Caco-2 (cell line): ENCODE data around the gene C1orf94. TPM values are rescaled to one million over a fixed set of nuclear protein-coding genes. Genes with fewer than 3 reads are reported as not detected.

Experiments
- BruUV-seq: library from RNA; stranded (reverse); fragments of 400-500 nt; replicated peaks from 2 replicates; lab custom pipeline; 2021; lab: Mats Ljungman, UMichigan
- CTCF ChIA-PET: fragments of 300-600 bp; sonication (Branson Sonifier 250); formaldehyde crosslinking; loops from one replicate; lab custom pipeline; 2022; ENCODE audit warnings: antibody characterized with exemption; lab: Charles Lee
- POLR2A ChIA-PET: fragments of 300-600 bp; sonication (Branson Sonifier 250); formaldehyde crosslinking; loops from one replicate; lab custom pipeline; 2022; ENCODE audit warnings: antibody characterized with exemption; lab: Charles Lee
- DNase-seq, 2 experiments: peaks; one replicate each; pipeline versions ENCODE4 v3.0.0 to v3.0.0-alpha.2; 2020 to 2022
- H3K27me3 ChIP-seq: replicated peaks from 2 replicates; pipeline ENCODE4 v1.6.0; 2011; ENCODE audit warnings: low read length; ENCODE audit not compliant: control insufficient read depth, insufficient read depth
- H3K36me3 ChIP-seq: 2 replicates; pipeline ENCODE4 v1.5.1; 2011; ENCODE audit warnings: low read length; ENCODE audit not compliant: control insufficient read depth, insufficient read depth
- H3K4me1 ChIP-seq: fragments of 250-450 bp; sonication (Bioruptor Pico); 2 replicates; pipeline ENCODE4 v1.5.1; 2020; ENCODE audit warnings: mild to moderate bottlenecking
- H3K4me3 ChIP-seq: 2 replicates; pipeline ENCODE4 v1.5.1; 2011; ENCODE audit warnings: low read depth, mild to moderate bottlenecking, control low read depth, low read length
- H3K9me3 ChIP-seq: fragments of 250-450 bp; sonication (Bioruptor Pico); 2 replicates; pipeline ENCODE4 v1.5.1; 2020; ENCODE audit warnings: mild to moderate bottlenecking, moderate library complexity
- H3K27ac Mint-ChIP-seq: one replicate; pipeline ENCODE4 v1.8.0; 2022; ENCODE audit warnings: mixed read lengths; ENCODE audit not compliant: unreplicated experiment
- H3K27me3 Mint-ChIP-seq: one replicate; pipeline ENCODE4 v1.8.0; 2022; ENCODE audit warnings: mixed read lengths; ENCODE audit not compliant: insufficient read depth, unreplicated experiment
- H3K36me3 Mint-ChIP-seq: one replicate; pipeline ENCODE4 v1.8.0; 2022; ENCODE audit warnings: mild to moderate bottlenecking, mixed read lengths; ENCODE audit not compliant: insufficient read depth, unreplicated experiment
- H3K4me1 Mint-ChIP-seq: one replicate; pipeline ENCODE4 v1.8.0; 2022; ENCODE audit warnings: low read depth, mixed read lengths; ENCODE audit not compliant: unreplicated experiment
- H3K4me3 Mint-ChIP-seq: one replicate; pipeline ENCODE4 v1.8.0; 2022; ENCODE audit warnings: mild to moderate bottlenecking, moderate library complexity, mixed read lengths; ENCODE audit not compliant: unreplicated experiment
- H3K9me3 Mint-ChIP-seq: one replicate; pipeline ENCODE4 v1.8.0; 2022; ENCODE audit warnings: mixed read lengths; ENCODE audit not compliant: unreplicated experiment
- intact Hi-C: fragments of 100-400 bp; cut with micrococcal nuclease; formaldehyde crosslinking; loops from one replicate; pipeline ENCODE4 v1.10.0; 2022; ENCODE audit not compliant: unreplicated experiment
- total RNA-seq: library from RNA; stranded (reverse); gene quantifications from 2 replicates; pipeline ENCODE4 v1.2.3, GENCODE V29; 2022
- TF ChIP-seq, protein P1 (sequence below), 2 experiments: fragments of 200-600 bp in 1 of 2; IDR thresholded peaks; 1 replicate in 1 of 2; 2 replicates in 1 of 2; pipeline versions ENCODE4 v1.5.1 to v1.8.0; 2011 to 2022; ENCODE audit warnings: antibody characterized with exemption in 1 of 2, control low read depth in 1 of 2, inconsistent platforms in 1 of 2, low read depth in 1 of 2, low read length in 1 of 2, mild to moderate bottlenecking in 1 of 2, moderate library complexity in 1 of 2; ENCODE audit not compliant: insufficient read depth in 1 of 2, severe bottlenecking in 1 of 2, unreplicated experiment in 1 of 2

Gene C1orf94
- total RNA-seq, 1 experiment from 2014 or later = not detected

- Mint-ChIP-seq H3K36me3 (no peaks in the 10 kb centered on the region), H3K9me3 (no peaks in the 10 kb centered on the region), H3K4me1 (no peaks in the 10 kb centered on the region), H3K27ac (no peak overlapping the region), H3K27me3 (peaks cover 2% of the 10 kb centered on the region), H3K4me3 (no peak overlapping the region)
- TF ChIP-seq, protein P1, sequence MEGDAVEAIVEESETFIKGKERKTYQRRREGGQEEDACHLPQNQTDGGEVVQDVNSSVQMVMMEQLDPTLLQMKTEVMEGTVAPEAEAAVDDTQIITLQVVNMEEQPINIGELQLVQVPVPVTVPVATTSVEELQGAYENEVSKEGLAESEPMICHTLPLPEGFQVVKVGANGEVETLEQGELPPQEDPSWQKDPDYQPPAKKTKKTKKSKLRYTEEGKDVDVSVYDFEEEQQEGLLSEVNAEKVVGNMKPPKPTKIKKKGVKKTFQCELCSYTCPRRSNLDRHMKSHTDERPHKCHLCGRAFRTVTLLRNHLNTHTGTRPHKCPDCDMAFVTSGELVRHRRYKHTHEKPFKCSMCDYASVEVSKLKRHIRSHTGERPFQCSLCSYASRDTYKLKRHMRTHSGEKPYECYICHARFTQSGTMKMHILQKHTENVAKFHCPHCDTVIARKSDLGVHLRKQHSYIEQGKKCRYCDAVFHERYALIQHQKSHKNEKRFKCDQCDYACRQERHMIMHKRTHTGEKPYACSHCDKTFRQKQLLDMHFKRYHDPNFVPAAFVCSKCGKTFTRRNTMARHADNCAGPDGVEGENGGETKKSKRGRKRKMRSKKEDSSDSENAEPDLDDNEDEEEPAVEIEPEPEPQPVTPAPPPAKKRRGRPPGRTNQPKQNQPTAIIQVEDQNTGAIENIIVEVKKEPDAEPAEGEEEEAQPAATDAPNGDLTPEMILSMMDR (IDR thresholded peaks at IDR 0.05; ENCODE audit: insufficient read depth in 1 of 2, low read depth in 1 of 2, low read length in 1 of 2, severe bottlenecking in 1 of 2, unreplicated experiment in 1 of 2) = no peak
- no peaks in the 10 kb centered on the region for H3K4me1 ChIP-seq
- ChIA-PET POLR2A (no interaction called here), CTCF (no interaction called here)
- H3K36me3 ChIP-seq = no peaks in the 10 kb centered on the region
- no peak for DNase-seq
- no peak overlapping the region for H3K4me3 ChIP-seq
- BruUV-seq = no TSS peak
- H3K27me3 ChIP-seq = no peaks in the 10 kb centered on the region
- no peaks in the 10 kb centered on the region for H3K9me3 ChIP-seq
- intact Hi-C loops = no loop called here
Measured at GRCh38 chr1:34245967-34246366, 69.3 kb downstream of the C1orf94 start.

GRCh38 chr1:34250342-34250741, 73.6 kb downstream of the C1orf94 start:
- no peaks in the 10 kb centered on the region for H3K4me1 ChIP-seq
- no peaks in the 10 kb centered on the region for H3K9me3 ChIP-seq
- Mint-ChIP-seq H3K4me1 (no peaks in the 10 kb centered on the region), H3K27me3 (no peaks in the 10 kb centered on the region), H3K4me3 (no peak overlapping the region), H3K27ac (no peak overlapping the region), H3K36me3 (no peaks in the 10 kb centered on the region), H3K9me3 (no peaks in the 10 kb centered on the region)
- no TSS peak for BruUV-seq
- H3K27me3 ChIP-seq = no peaks in the 10 kb centered on the region
- intact Hi-C loops = no loop called here
- H3K36me3 ChIP-seq = no peaks in the 10 kb centered on the region
- no peak overlapping the region for H3K4me3 ChIP-seq
- ChIA-PET CTCF (no interaction called here), POLR2A (no interaction called here)
- no peak for DNase-seq
- TF ChIP-seq, protein P1 (IDR thresholded peaks at IDR 0.05; ENCODE audit: insufficient read depth in 1 of 2, low read depth in 1 of 2, low read length in 1 of 2, severe bottlenecking in 1 of 2, unreplicated experiment in 1 of 2) = no peak

GRCh38 chr1:34262023-34262853, 85.5 kb downstream of the C1orf94 start:
- H3K27me3 Mint-ChIP-seq = peaks cover 9% of the 10 kb centered on the region
- no peaks in the 10 kb centered on the region for H3K9me3 Mint-ChIP-seq
- ChIA-PET CTCF (no interaction called here), POLR2A (no interaction called here)
- TF ChIP-seq, protein P1 (IDR thresholded peaks at IDR 0.05; ENCODE audit: insufficient read depth in 1 of 2, low read depth in 1 of 2, low read length in 1 of 2, severe bottlenecking in 1 of 2, unreplicated experiment in 1 of 2) = no peak
- Histone ChIP-seq H3K4me1 (no peaks in the 10 kb centered on the region), H3K36me3 (no peaks in the 10 kb centered on the region), H3K4me3 (no peak overlapping the region), H3K9me3 (no peaks in the 10 kb centered on the region), H3K27me3 (no peaks in the 10 kb centered on the region)
- DNase-seq = no peak
- no peaks in the 10 kb centered on the region for H3K36me3 Mint-ChIP-seq
- no peak overlapping the region for H3K4me3 Mint-ChIP-seq
- BruUV-seq = no TSS peak
- H3K4me1 Mint-ChIP-seq = no peaks in the 10 kb centered on the region
- no peak overlapping the region for H3K27ac Mint-ChIP-seq
- intact Hi-C loops = no loop called here
